MCF 10A (cell line): ENCODE results near the gene MRTO4. TPM values are rescaled to one million over a fixed set of nuclear protein-coding genes. Genes with fewer than 3 reads are reported as not detected.

Experiments used
- BruUV-seq: library from RNA; stranded (reverse); fragments of 400-500 nt; replicated peaks from 2 replicates; lab custom pipeline; 2021; lab: Mats Ljungman, UMichigan
- CTCF ChIA-PET: fragments of 300-600 bp; sonication (Branson Sonifier 250); formaldehyde crosslinking; extraction: SDS; loops from one replicate; lab custom pipeline; 2021; ENCODE audit warnings: antibody characterized with exemption, inconsistent platforms; lab: Yijun Ruan, JAX
- POLR2A ChIA-PET: fragments of 300-600, 350-650 bp; sonication (Branson Sonifier 250); formaldehyde crosslinking; extraction: SDS; loops from one replicate; lab custom pipeline; 2020; ENCODE audit warnings: antibody characterized with exemption, inconsistent platforms; lab: Yijun Ruan, JAX
- DNase-seq: peaks from one replicate; pipeline ENCODE4 v3.0.0-alpha.2; 2018; ENCODE audit not compliant: unreplicated experiment
- H3K27ac Mint-ChIP-seq: one replicate; pipeline ENCODE4 v1.8.0; 2022; ENCODE audit warnings: mild to moderate bottlenecking, low read depth, mixed read lengths; ENCODE audit not compliant: unreplicated experiment
- H3K27me3 Mint-ChIP-seq: one replicate; pipeline ENCODE4 v1.8.0; 2022; ENCODE audit warnings: mixed read lengths; ENCODE audit not compliant: insufficient read depth, unreplicated experiment
- H3K36me3 Mint-ChIP-seq: one replicate; pipeline ENCODE4 v1.8.0; 2022; ENCODE audit warnings: mild to moderate bottlenecking, moderate library complexity, mixed read lengths; ENCODE audit not compliant: insufficient read depth, unreplicated experiment
- H3K4me1 Mint-ChIP-seq: one replicate; pipeline ENCODE4 v1.8.0; 2022; ENCODE audit warnings: mixed read lengths; ENCODE audit not compliant: insufficient read depth, unreplicated experiment
- H3K4me3 Mint-ChIP-seq: one replicate; pipeline ENCODE4 v1.8.0; 2022; ENCODE audit warnings: mild to moderate bottlenecking, moderate library complexity, mixed read lengths; ENCODE audit not compliant: unreplicated experiment
- H3K9me3 Mint-ChIP-seq: one replicate; pipeline ENCODE4 v1.8.0; 2022; ENCODE audit warnings: mixed read lengths; ENCODE audit not compliant: unreplicated experiment
- intact Hi-C: fragments of 100-400 bp; cut with micrococcal nuclease; formaldehyde crosslinking; loops from 2 replicates; pipeline ENCODE4 v1.14.1; 2022
- total RNA-seq: library from RNA; stranded (reverse); gene quantifications from 2 replicates; pipeline ENCODE4 v1.2.3, GENCODE V29; 2022
- TF ChIP-seq, protein P1 (sequence below): fragments of 200-600 bp; IDR thresholded peaks from one replicate; pipeline ENCODE4 v1.8.0; 2022; ENCODE audit warnings: antibody characterized with exemption, mild to moderate bottlenecking; ENCODE audit not compliant: unreplicated experiment

Gene MRTO4
- total RNA-seq, 1 experiment from 2014 or later, result 46.0 TPM

DNA sequence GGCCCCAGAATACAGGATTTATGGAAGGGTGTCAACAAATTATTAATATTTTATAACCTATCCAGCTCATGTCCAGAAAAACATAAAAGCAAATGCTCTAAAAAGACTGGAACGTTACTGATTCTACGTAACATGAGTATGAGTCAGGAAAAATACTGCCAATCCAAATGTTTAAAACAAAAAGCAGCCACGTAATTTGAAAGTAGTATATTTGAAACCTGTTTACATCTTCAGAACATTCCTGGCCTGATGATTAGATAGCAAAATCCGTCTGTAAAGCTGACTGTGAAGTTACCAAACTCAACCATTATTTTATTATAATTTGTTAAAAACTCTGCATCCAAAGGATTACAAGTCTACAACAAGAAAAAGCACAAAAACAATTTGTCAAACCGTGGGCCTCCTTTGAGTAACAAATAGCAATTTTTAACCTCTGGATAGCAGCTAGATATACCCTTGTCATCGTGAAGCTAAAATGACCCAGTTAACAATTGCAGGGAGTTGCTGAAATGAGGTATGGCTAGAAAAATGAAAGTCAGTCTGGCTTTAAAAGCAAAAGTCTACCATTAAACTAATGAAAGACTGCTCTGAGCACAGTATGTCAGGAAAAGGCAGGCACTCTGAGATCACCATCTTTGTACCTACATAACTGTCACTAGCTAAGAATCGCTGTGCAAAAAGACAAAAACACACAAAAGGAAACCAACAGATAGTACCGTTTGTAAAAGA is 42.7 kb upstream of the MRTO4 start:
- Mint-ChIP-seq H3K4me1 (peaks cover 36% of the 10 kb centered on the region), H3K9me3 (no peaks in the 10 kb centered on the region), H3K27ac (peak overlapping the region; percentile 94), H3K36me3 (peaks cover 15% of the 10 kb centered on the region), H3K27me3 (no peaks in the 10 kb centered on the region), H3K4me3 (peak overlapping the region; percentile 79)
- intact Hi-C loops, result no loop called here
- DNase-seq, result peak; percentile 16
- TF ChIP-seq, protein P1, sequence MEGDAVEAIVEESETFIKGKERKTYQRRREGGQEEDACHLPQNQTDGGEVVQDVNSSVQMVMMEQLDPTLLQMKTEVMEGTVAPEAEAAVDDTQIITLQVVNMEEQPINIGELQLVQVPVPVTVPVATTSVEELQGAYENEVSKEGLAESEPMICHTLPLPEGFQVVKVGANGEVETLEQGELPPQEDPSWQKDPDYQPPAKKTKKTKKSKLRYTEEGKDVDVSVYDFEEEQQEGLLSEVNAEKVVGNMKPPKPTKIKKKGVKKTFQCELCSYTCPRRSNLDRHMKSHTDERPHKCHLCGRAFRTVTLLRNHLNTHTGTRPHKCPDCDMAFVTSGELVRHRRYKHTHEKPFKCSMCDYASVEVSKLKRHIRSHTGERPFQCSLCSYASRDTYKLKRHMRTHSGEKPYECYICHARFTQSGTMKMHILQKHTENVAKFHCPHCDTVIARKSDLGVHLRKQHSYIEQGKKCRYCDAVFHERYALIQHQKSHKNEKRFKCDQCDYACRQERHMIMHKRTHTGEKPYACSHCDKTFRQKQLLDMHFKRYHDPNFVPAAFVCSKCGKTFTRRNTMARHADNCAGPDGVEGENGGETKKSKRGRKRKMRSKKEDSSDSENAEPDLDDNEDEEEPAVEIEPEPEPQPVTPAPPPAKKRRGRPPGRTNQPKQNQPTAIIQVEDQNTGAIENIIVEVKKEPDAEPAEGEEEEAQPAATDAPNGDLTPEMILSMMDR, result no peak
- BruUV-seq, result no TSS peak
- ChIA-PET POLR2A (interaction anchor here (0.6 to 3.6 kb wide), 13 partner anchors 10 to 434 kb away, joined by 3 to 18 read pairs (median 4); partner anchors contain the start of genes AKR7A2, EMC1, MRTO4 and SLC66A1), CTCF (interaction anchor here (0.6 to 1.2 kb wide), 2 partner anchors 322 to 612 kb away, joined by 3 read pairs; no protein-coding TSS in a partner anchor)

DNA sequence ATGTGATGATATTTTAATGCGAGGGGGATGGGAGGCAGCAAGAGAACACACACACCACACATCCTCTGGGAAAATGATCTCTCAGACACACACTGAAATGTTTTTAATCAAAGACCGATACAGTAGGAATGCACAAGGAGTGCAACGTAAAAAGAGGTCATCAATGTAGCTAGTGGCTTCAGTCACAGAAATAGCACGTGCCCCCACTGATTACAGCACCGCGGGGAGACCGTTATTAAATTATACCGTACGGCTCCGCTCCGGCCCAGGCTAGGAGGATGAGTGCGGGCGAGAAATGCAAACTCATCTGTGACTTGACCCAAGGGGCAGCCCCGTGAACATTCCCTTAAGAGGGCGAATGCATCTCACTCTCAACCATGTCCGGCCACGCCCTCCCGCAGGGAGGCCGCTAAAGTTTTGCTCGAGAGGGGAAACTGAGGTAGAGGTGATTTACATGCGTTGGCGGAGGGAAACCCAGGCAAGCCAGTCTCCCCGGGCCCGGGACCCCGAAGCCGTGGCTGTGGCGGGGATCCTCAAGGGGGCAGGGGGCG is 42.1 kb upstream of the MRTO4 start:
- ChIA-PET POLR2A (interaction anchor here (0.6 to 3.6 kb wide), 13 partner anchors 8 to 437 kb away, joined by 3 to 18 read pairs (median 4); partner anchors contain the start of genes EMC1 and MRTO4), CTCF (interaction anchor here (0.6 to 1.2 kb wide), 2 partner anchors 322 to 612 kb away, joined by 3 read pairs; no protein-coding TSS in a partner anchor)
- peak overlapping the region; percentile 79 for H3K4me3 Mint-ChIP-seq
- intact Hi-C loops, result no loop called here
- TSS peak; percentile 39 for BruUV-seq
- TF ChIP-seq, protein P1, result no peak
- H3K9me3 Mint-ChIP-seq, result no peaks in the 10 kb centered on the region
- H3K36me3 Mint-ChIP-seq, result peaks cover 22% of the 10 kb centered on the region
- DNase-seq, result peak; percentile 41
- H3K27ac Mint-ChIP-seq, result peak overlapping the region; percentile 94
- H3K27me3 Mint-ChIP-seq, result no peaks in the 10 kb centered on the region
- H3K4me1 Mint-ChIP-seq, result peaks cover 31% of the 10 kb centered on the region

DNA sequence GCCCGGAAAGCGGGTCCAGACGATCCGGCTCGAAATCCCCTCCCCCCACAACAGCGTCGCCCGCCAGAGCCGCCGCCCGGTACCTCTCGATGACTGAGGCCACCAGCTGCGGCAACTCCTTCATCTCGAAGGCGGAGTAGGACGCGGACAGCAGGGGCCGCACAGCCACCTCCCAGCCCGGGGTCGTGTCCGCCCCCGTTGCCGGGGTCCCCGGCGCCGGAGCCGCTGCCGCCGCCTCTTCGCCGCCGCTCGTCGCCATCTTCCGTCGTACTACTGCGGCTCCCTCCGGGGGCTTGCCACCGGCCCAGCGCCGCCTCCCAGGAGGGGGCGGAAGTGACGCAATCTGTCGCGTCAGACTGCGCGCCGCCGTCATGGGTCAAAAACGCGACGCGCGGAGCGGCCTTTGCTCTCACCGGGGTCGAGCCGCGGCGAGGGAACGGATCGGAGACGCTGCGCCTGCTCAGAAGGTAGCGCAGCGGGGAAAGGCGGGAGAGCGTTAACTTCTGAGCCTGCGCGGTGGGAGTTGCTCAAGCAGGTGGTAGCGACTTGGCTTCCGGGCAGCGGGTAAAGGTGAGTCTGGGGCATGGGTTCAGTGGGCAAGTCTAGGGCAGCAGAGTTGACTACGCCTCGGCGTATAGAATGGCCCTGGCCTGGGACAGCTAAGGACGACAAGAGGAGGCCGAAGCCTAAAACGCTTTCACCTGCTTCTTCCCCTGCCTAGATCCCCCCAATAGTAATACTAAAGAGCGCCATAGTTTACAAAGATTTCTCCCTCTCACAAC is 41.4 kb upstream of the MRTO4 start, which contains the start of gene UBR4:
TSS of gene UBR4 (minus strand) at position 277 of the 782 bp plus-strand sequence. CDS start at position 259, 18 bp downstream.
- BruUV-seq, result no TSS peak
- Mint-ChIP-seq H3K9me3 (no peaks in the 10 kb centered on the region), H3K27ac (peak within 1 kb of the TSS; percentile 94), H3K4me3 (peak within 1 kb of the TSS; percentile 79), H3K36me3 (peaks cover 28% of the 10 kb centered on the region), H3K27me3 (no peaks in the 10 kb centered on the region), H3K4me1 (peaks cover 24% of the 10 kb centered on the region)
- CTCF ChIA-PET, result interaction anchor here (1.1 to 1.2 kb wide), 2 partner anchors 41 to 613 kb away, joined by 3 to 5 read pairs; partner anchors contain the start of genes EMC1 and MRTO4
- peak; percentile 95 for DNase-seq
- intact Hi-C loops, result no loop called here
- TF ChIP-seq, protein P1, result no peak
- POLR2A ChIA-PET, result interaction anchor here (0.5 to 3.6 kb wide), 16 partner anchors 9 to 1884 kb away, joined by 3 to 18 read pairs (median 4); partner anchors contain the start of genes EMC1 and MRTO4
